HEK293 (cell line): ENCODE data around the gene GNG7.

Source experiments
- KLF8 ChIP-seq: fragments of 450-650 bp; formaldehyde crosslinking; IDR thresholded peaks from 2 replicates; pipeline ENCODE4 v1.5.1; 2016; ENCODE audit warnings: missing biosample characterization, missing genetic modification characterization
- MZF1 ChIP-seq: fragments of 450-650 bp; formaldehyde crosslinking; IDR thresholded peaks from 2 replicates; pipeline ENCODE4 v1.5.1; 2017; ENCODE audit warnings: missing biosample characterization, missing genetic modification characterization, borderline replicate concordance
- PRDM2 ChIP-seq: fragments of 450-650 bp; formaldehyde crosslinking; IDR thresholded peaks from 2 replicates; pipeline ENCODE4 v1.5.1; 2016; ENCODE audit warnings: missing biosample characterization, missing genetic modification characterization, borderline replicate concordance
- SP7 ChIP-seq: fragments of 450-650 bp; formaldehyde crosslinking; IDR thresholded peaks from 2 replicates; pipeline ENCODE4 v1.5.1; 2016; ENCODE audit warnings: missing biosample characterization, missing genetic modification characterization
- WT1 ChIP-seq: fragments of 450-650 bp; formaldehyde crosslinking; IDR thresholded peaks from 2 replicates; pipeline ENCODE4 v1.5.1; 2016; ENCODE audit warnings: missing biosample characterization, missing genetic modification characterization
- ZBTB10 ChIP-seq: fragments of 450-650 bp; formaldehyde crosslinking; IDR thresholded peaks from 2 replicates; pipeline ENCODE4 v1.5.1; 2016; ENCODE audit warnings: missing biosample characterization, missing genetic modification characterization
- ZBTB8A ChIP-seq: fragments of 450-650 bp; formaldehyde crosslinking; IDR thresholded peaks from 2 replicates; pipeline ENCODE4 v1.5.1; 2016; ENCODE audit warnings: missing biosample characterization, missing genetic modification characterization
- ZNF155 ChIP-seq: fragments of 450-650 bp; formaldehyde crosslinking; IDR thresholded peaks from 2 replicates; pipeline ENCODE4 v1.5.1; 2016; ENCODE audit warnings: missing biosample characterization, missing genetic modification characterization
- ZNF175 ChIP-seq: fragments of 450-650 bp; formaldehyde crosslinking; IDR thresholded peaks from 2 replicates; pipeline ENCODE4 v1.5.1; 2016; ENCODE audit warnings: missing biosample characterization, missing genetic modification characterization
- ZNF202 ChIP-seq: fragments of 450-650 bp; formaldehyde crosslinking; IDR thresholded peaks from 2 replicates; pipeline ENCODE4 v1.5.1; 2016; ENCODE audit warnings: missing biosample characterization, missing genetic modification characterization, borderline replicate concordance
- ZNF266 ChIP-seq: fragments of 450-650 bp; formaldehyde crosslinking; IDR thresholded peaks from 2 replicates; pipeline ENCODE4 v1.5.1; 2016; ENCODE audit warnings: missing biosample characterization, missing genetic modification characterization, low read depth
- ZNF280C ChIP-seq: fragments of 450-650 bp; formaldehyde crosslinking; IDR thresholded peaks from 2 replicates; pipeline ENCODE4 v1.5.1; 2016; ENCODE audit warnings: missing biosample characterization, missing genetic modification characterization
- ZNF350 ChIP-seq: fragments of 450-650 bp; formaldehyde crosslinking; IDR thresholded peaks from 2 replicates; pipeline ENCODE4 v1.5.0; 2017; ENCODE audit warnings: missing biosample characterization, mild to moderate bottlenecking, missing genetic modification characterization
- ZNF362 ChIP-seq: fragments of 450-650 bp; formaldehyde crosslinking; IDR thresholded peaks from 2 replicates; pipeline ENCODE4 v1.5.1; 2016; ENCODE audit warnings: missing biosample characterization, missing genetic modification characterization
- ZNF391 ChIP-seq: fragments of 450-650 bp; formaldehyde crosslinking; IDR thresholded peaks from 2 replicates; pipeline ENCODE4 v1.5.1; 2016; ENCODE audit warnings: low read depth, missing biosample characterization, missing genetic modification characterization, borderline replicate concordance
- ZNF433 ChIP-seq: fragments of 450-650 bp; formaldehyde crosslinking; IDR thresholded peaks from 2 replicates; pipeline ENCODE4 v1.5.1; 2016; ENCODE audit warnings: missing biosample characterization, missing genetic modification characterization, low read depth
- ZNF48 ChIP-seq: fragments of 450-650 bp; formaldehyde crosslinking; IDR thresholded peaks from 2 replicates; pipeline ENCODE4 v1.5.1; 2016; ENCODE audit warnings: missing biosample characterization, missing genetic modification characterization
- ZNF513 ChIP-seq: fragments of 450-650 bp; IDR thresholded peaks from 2 replicates; pipeline ENCODE4 v1.5.1; 2018; ENCODE audit warnings: missing biosample characterization, missing genetic modification characterization
- ZNF514 ChIP-seq: fragments of 450-650 bp; formaldehyde crosslinking; IDR thresholded peaks from 2 replicates; pipeline ENCODE4 v1.5.1; 2016; ENCODE audit warnings: missing biosample characterization, missing genetic modification characterization
- ZNF544 ChIP-seq: fragments of 450-650 bp; formaldehyde crosslinking; IDR thresholded peaks from 2 replicates; pipeline ENCODE4 v1.5.0; 2017; ENCODE audit warnings: missing biosample characterization, missing genetic modification characterization
- ZNF600 ChIP-seq: fragments of 450-650 bp; formaldehyde crosslinking; IDR thresholded peaks from 2 replicates; pipeline ENCODE4 v1.5.1; 2016; ENCODE audit warnings: missing biosample characterization, missing genetic modification characterization
- ZNF624 ChIP-seq: fragments of 450-650 bp; formaldehyde crosslinking; IDR thresholded peaks from 2 replicates; pipeline ENCODE4 v1.5.1; 2017; ENCODE audit warnings: missing biosample characterization, missing genetic modification characterization
- ZNF660 ChIP-seq: fragments of 450-650 bp; IDR thresholded peaks from 2 replicates; pipeline ENCODE4 v1.5.1; 2018; ENCODE audit warnings: missing biosample characterization, mild to moderate bottlenecking, missing genetic modification characterization
- ZNF747 ChIP-seq: fragments of 450-650 bp; formaldehyde crosslinking; IDR thresholded peaks from 2 replicates; pipeline ENCODE4 v1.5.1; 2016; ENCODE audit warnings: missing biosample characterization, missing genetic modification characterization
- ZNF791 ChIP-seq: fragments of 450-650 bp; formaldehyde crosslinking; IDR thresholded peaks from 2 replicates; pipeline ENCODE4 v1.5.1; 2016; ENCODE audit warnings: missing biosample characterization, missing genetic modification characterization
- ZNF843 ChIP-seq: fragments of 450-650 bp; formaldehyde crosslinking; IDR thresholded peaks from 2 replicates; pipeline ENCODE4 v1.5.1; 2016; ENCODE audit warnings: missing biosample characterization, missing genetic modification characterization

GNG7 gene

GRCh38 chr19:2540646-2541454, 161.6 kb downstream of the GNG7 start (continued):
- TF ChIP-seq ZBTB10 (tag by site-specific recombination) (no peak), ZNF600 (tag by site-specific recombination) (0 out of 2 replicates have a peak, but pooled peaks have one; percentile 27), ZNF624 (tag by site-specific recombination) (no peak), ZNF202 (no peak), ZNF544 (tag by site-specific recombination) (no peak), ZNF747 (tag by site-specific recombination) (no peak), ZNF791 (tag by site-specific recombination) (no peak), ZNF280C (no peak), ZNF843 (tag by site-specific recombination) (no peak), ZBTB8A (tag by site-specific recombination) (no peak), ZNF350 (tag by site-specific recombination) (no peak), WT1 (tag by site-specific recombination) (no peak), PRDM2 (tag by site-specific recombination) (no peak), ZNF391 (tag by site-specific recombination) (no peak), ZNF514 (no peak), ZNF48 (tag by site-specific recombination) (no peak), MZF1 (tag by site-specific recombination) (no peak), ZNF155 (tag by site-specific recombination) (no peak), ZNF175 (tag by site-specific recombination) (no peak), ZNF660 (tag by site-specific recombination) (0 out of 2 replicates have a peak, but pooled peaks have one; percentile 44), ZNF266 (tag by site-specific recombination) (no peak), KLF8 (tag by site-specific recombination) (no peak), ZNF513 (tag by site-specific recombination) (no peak), SP7 (tag by site-specific recombination) (no peak), ZNF433 (no peak), ZNF362 (tag by site-specific recombination) (no peak)
